Measurements from ENCODE around the gene SUPT3H. TPM values are rescaled to one million over a fixed set of nuclear protein-coding genes. Genes with fewer than 3 reads are reported as not detected.

The SUPT3H gene
- total and polyA plus RNA-seq, 4 donors = 0.85 to 4.8 (median 2.4) TPM

DNA sequence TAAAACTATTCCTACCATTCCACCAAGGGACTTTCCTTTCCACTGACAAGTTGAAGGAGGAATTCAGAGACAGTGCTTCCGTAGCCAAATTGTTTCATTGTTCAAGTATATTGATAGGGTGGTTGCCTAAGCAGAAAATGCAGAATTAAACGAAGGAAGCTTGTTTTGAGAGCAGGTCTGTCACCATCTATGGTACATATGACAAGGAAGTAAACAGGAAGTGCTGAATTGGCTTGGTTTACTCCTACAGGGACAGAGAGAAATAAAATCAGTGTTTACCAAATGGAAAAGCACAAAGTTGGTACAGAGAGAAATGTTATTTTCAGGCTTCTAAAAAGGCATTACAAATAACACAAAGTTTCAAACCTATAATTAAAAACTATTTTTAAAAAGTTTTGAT, 568.5 kb downstream of the SUPT3H start:
- TF ChIP-seq, protein P1, sequence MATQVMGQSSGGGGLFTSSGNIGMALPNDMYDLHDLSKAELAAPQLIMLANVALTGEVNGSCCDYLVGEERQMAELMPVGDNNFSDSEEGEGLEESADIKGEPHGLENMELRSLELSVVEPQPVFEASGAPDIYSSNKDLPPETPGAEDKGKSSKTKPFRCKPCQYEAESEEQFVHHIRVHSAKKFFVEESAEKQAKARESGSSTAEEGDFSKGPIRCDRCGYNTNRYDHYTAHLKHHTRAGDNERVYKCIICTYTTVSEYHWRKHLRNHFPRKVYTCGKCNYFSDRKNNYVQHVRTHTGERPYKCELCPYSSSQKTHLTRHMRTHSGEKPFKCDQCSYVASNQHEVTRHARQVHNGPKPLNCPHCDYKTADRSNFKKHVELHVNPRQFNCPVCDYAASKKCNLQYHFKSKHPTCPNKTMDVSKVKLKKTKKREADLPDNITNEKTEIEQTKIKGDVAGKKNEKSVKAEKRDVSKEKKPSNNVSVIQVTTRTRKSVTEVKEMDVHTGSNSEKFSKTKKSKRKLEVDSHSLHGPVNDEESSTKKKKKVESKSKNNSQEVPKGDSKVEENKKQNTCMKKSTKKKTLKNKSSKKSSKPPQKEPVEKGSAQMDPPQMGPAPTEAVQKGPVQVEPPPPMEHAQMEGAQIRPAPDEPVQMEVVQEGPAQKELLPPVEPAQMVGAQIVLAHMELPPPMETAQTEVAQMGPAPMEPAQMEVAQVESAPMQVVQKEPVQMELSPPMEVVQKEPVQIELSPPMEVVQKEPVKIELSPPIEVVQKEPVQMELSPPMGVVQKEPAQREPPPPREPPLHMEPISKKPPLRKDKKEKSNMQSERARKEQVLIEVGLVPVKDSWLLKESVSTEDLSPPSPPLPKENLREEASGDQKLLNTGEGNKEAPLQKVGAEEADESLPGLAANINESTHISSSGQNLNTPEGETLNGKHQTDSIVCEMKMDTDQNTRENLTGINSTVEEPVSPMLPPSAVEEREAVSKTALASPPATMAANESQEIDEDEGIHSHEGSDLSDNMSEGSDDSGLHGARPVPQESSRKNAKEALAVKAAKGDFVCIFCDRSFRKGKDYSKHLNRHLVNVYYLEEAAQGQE (IDR thresholded peaks at IDR 0.05) = no peak
- TF ChIP-seq FOXA1 (IDR thresholded peaks at IDR 0.05) (no peak), TAF1 (conservative IDR thresholded peaks at IDR 0.05) (no peak), RAD21 (IDR thresholded peaks at IDR 0.05) (no peak), HNF4G (IDR thresholded peaks at IDR 0.05) (no peak), ZBTB33 (IDR thresholded peaks at IDR 0.05) (no peak), SP1 (IDR thresholded peaks at IDR 0.05) (no peak), JUND (IDR thresholded peaks at IDR 0.05) (no peak), HNF4A (conservative IDR thresholded peaks at IDR 0.05) (no peak), FOXA2 (IDR thresholded peaks at IDR 0.05) (no peak), CTCF (IDR thresholded peaks at IDR 0.05; ENCODE audit: low read depth, low read length, missing input control) (no peak), EGR1 (IDR thresholded peaks at IDR 0.05; ENCODE audit: low read depth in 2 of 2) (no peak), GABPA (IDR thresholded peaks at IDR 0.05 in 1 of 2, conservative IDR thresholded peaks at IDR 0.05 in 1 of 2) (no peak), RXRA (IDR thresholded peaks at IDR 0.05) (no peak)
- TF ChIP-seq, protein P2, sequence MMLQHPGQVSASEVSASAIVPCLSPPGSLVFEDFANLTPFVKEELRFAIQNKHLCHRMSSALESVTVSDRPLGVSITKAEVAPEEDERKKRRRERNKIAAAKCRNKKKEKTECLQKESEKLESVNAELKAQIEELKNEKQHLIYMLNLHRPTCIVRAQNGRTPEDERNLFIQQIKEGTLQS (IDR thresholded peaks at IDR 0.05) = no peak
- WGBS = 70% methylated on average over 2 of the region's 2 CpGs
- Histone ChIP-seq H3K9ac (ENCODE audit: low read depth in 1 of 2, low read length in 2 of 2) (no peak overlapping the region), H3K27ac (ENCODE audit: low read depth in 1 of 2, low read length in 2 of 2) (no peak overlapping the region), H3K27me3 (ENCODE audit: control insufficient read depth in 4 of 4, insufficient read depth in 4 of 4, low read length in 3 of 4) (no peaks in the 10 kb centered on the region), H3K9me3 (ENCODE audit: control insufficient read depth in 4 of 4, low read length in 3 of 4) (no peaks in the 10 kb centered on the region), H3K36me3 (ENCODE audit: control insufficient read depth in 4 of 4, insufficient read depth in 3 of 4, low read depth in 1 of 4, low read length in 3 of 4) (no peaks in the 10 kb centered on the region), H3K4me1 (ENCODE audit: control insufficient read depth in 4 of 4, insufficient read depth in 4 of 4, low read length in 3 of 4) (peaks cover 0 to 14% (median 4%) of the 10 kb centered on the region in 4 donors), H3K4me3 (ENCODE audit: low read depth in 1 of 3, low read length in 3 of 3) (no peak overlapping the region)
- DNase-seq (ENCODE audit: low spot score) = no peak

- no peak overlapping the region for H3K4me3 ChIP-seq (ENCODE audit: low read depth in 1 of 3, low read length in 3 of 3)
- no peaks in the 10 kb centered on the region for H3K36me3 ChIP-seq (ENCODE audit: control insufficient read depth in 4 of 4, insufficient read depth in 3 of 4, low read depth in 1 of 4, low read length in 3 of 4)
- no peaks in the 10 kb centered on the region for H3K27me3 ChIP-seq (ENCODE audit: control insufficient read depth in 4 of 4, insufficient read depth in 4 of 4, low read length in 3 of 4)
- WGBS = 95% methylated on average over 5 of the region's 5 CpGs
- DNase-seq (ENCODE audit: low spot score) = no peak
- TF ChIP-seq RXRA (IDR thresholded peaks at IDR 0.05) (no peak), ZBTB33 (IDR thresholded peaks at IDR 0.05) (no peak), FOXA2 (IDR thresholded peaks at IDR 0.05) (no peak), YY1 (IDR thresholded peaks at IDR 0.05) (no peak), JUND (IDR thresholded peaks at IDR 0.05) (no peak), FOXA1 (IDR thresholded peaks at IDR 0.05) (no peak), EGR1 (IDR thresholded peaks at IDR 0.05; ENCODE audit: low read depth in 2 of 2) (no peak), NR2F2 (IDR thresholded peaks at IDR 0.05) (no peak), TAF1 (conservative IDR thresholded peaks at IDR 0.05) (no peak), CTCF (IDR thresholded peaks at IDR 0.05; ENCODE audit: low read depth, low read length, missing input control) (no peak)
- TF ChIP-seq, protein P3, sequence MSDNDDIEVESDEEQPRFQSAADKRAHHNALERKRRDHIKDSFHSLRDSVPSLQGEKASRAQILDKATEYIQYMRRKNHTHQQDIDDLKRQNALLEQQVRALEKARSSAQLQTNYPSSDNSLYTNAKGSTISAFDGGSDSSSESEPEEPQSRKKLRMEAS (IDR thresholded peaks at IDR 0.05) = no peak
- no peak overlapping the region for H3K27ac ChIP-seq (ENCODE audit: low read depth in 1 of 2, low read length in 2 of 2)
- H3K4me1 ChIP-seq (ENCODE audit: control insufficient read depth in 4 of 4, insufficient read depth in 4 of 4, low read length in 3 of 4) = peaks cover 0 to 14% (median 4%) of the 10 kb centered on the region in 4 donors
- H3K9me3 ChIP-seq (ENCODE audit: control insufficient read depth in 4 of 4, low read length in 3 of 4) = no peaks in the 10 kb centered on the region
- H3K9ac ChIP-seq (ENCODE audit: low read depth in 1 of 2, low read length in 2 of 2) = no peak overlapping the region
Measured at GRCh38 chr6:44808148-44808547, 569.6 kb downstream of the SUPT3H start.
